Right lobe of liver (tissue), 4 donors: Measurements from ENCODE around the gene CCNJL.

Source experiments
- POLR2A ChIP-seq: fragments of 450-650 bp; IDR thresholded peaks from one replicate; pipeline ENCODE4 v1.6.1; 2017; ENCODE audit warnings: antibody characterized with exemption, mild to moderate bottlenecking
- TF ChIP-seq, protein P1 (sequence below), 4 donors: fragments of 200-600 bp in 3 of 4; fragments of 450-650 bp in 1 of 4; IDR thresholded peaks; one replicate each; pipeline versions ENCODE4 v1.5.1 to v1.8.0; 2016 to 2022; ENCODE audit warnings: antibody characterized with exemption in 4 of 4, mild to moderate bottlenecking in 2 of 4
- donor health status: DM: no; HTN: no; CAD: no.
- donor health status: DM: no; HTN: no; CAD: no.
- donor health status: DM: no; HTN: yes; CAD: no.

GRCh38 chr5:160242145-160242544, 70.2 kb downstream of the CCNJL start:
- TF ChIP-seq, protein P1, sequence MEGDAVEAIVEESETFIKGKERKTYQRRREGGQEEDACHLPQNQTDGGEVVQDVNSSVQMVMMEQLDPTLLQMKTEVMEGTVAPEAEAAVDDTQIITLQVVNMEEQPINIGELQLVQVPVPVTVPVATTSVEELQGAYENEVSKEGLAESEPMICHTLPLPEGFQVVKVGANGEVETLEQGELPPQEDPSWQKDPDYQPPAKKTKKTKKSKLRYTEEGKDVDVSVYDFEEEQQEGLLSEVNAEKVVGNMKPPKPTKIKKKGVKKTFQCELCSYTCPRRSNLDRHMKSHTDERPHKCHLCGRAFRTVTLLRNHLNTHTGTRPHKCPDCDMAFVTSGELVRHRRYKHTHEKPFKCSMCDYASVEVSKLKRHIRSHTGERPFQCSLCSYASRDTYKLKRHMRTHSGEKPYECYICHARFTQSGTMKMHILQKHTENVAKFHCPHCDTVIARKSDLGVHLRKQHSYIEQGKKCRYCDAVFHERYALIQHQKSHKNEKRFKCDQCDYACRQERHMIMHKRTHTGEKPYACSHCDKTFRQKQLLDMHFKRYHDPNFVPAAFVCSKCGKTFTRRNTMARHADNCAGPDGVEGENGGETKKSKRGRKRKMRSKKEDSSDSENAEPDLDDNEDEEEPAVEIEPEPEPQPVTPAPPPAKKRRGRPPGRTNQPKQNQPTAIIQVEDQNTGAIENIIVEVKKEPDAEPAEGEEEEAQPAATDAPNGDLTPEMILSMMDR (IDR thresholded peaks at IDR 0.05) = no peak
- no peak for TF ChIP-seq POLR2A
